Ascending aorta (tissue), 2 donors: ENCODE data around the gene CEP192. TPM values are rescaled to one million over a fixed set of nuclear protein-coding genes. Genes with fewer than 3 reads are reported as not detected.

Experiments used
- DNase-seq, 2 donors: peaks; one replicate each; pipeline ENCODE4 v3.0.0-alpha.2; 2019; ENCODE audit warnings: low spot score in 2 of 2
- H3K27ac ChIP-seq, 2 donors: fragments of 200-600 bp; sonication (generic); one replicate each; pipeline ENCODE4 v1.5.1; 2016 to 2017; ENCODE audit warnings: mild to moderate bottlenecking in 1 of 2
- H3K27me3 ChIP-seq: fragments of 200-600 bp; sonication (generic); one replicate; pipeline ENCODE4 v1.5.1; 2017
- H3K36me3 ChIP-seq, 2 donors: fragments of 200-600 bp; sonication (generic); one replicate each; pipeline ENCODE4 v1.5.1; 2016
- H3K4me1 ChIP-seq, 2 donors: fragments of 200-600 bp; sonication (generic); one replicate each; pipeline ENCODE4 v1.5.1; 2016 to 2017; ENCODE audit warnings: mild to moderate bottlenecking in 1 of 2
- H3K4me3 ChIP-seq, 2 donors: fragments of 200-600 bp; sonication (generic); one replicate each; pipeline ENCODE4 v1.5.1; 2016 to 2017; ENCODE audit warnings: mild to moderate bottlenecking in 1 of 2
- H3K9me3 ChIP-seq, 2 donors: fragments of 200-600 bp; sonication (generic); one replicate each; pipeline ENCODE4 v1.5.1; 2016
- intact Hi-C: fragments of 100-400 bp; cut with DNase I; formaldehyde crosslinking; loops from one replicate; pipeline ENCODE4 v1.15.1; 2023
- total RNA-seq: library from RNA; depleted of rRNA; stranded (reverse); fragments of >200 nt; gene quantifications from one replicate; pipeline ENCODE4 v1.1.0, GENCODE V29; 2016
- TF ChIP-seq, protein P1 (sequence below), 3 experiments: fragments of 200-600 bp in 2 of 3; fragments of 450-650 bp in 1 of 3; sonication (generic) in 2 of 3; IDR thresholded peaks; one replicate each; pipeline ENCODE4 v1.5.1; 2016 to 2019; ENCODE audit warnings: antibody characterized with exemption in 3 of 3, mild to moderate bottlenecking in 1 of 3, moderate library complexity in 1 of 3

CEP192 gene
- total RNA-seq, 1 donor from 2014 or later = 3.1 TPM

DNA sequence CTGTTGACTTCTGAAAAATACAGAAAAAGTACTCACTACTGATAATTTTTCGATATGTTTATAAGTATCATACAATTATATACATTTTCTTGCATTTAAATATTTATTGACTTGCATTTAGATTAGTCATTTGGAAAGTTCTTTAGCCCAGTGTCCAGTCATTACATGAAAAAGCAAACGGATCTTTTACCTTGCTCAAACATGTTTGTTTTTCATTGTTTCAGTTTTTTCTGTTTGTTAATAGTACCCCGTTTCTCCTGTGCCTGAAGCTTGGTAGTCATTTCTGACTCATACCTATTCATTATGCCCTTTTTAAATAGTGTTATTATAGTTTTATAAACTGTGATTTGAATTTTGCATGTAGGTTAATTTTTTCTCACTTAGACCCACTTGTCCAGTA, 28.1 kb downstream of the CEP192 start:
- no peak overlapping the region for H3K27ac ChIP-seq
- DNase-seq = no peak
- H3K36me3 ChIP-seq = peaks cover 18 to 79% of the 10 kb centered on the region in 2 donors
- intact Hi-C loops = no loop called here
- H3K27me3 ChIP-seq = no peaks in the 10 kb centered on the region
- peaks cover 0 to 12% of the 10 kb centered on the region in 2 donors for H3K9me3 ChIP-seq
- TF ChIP-seq, protein P1, sequence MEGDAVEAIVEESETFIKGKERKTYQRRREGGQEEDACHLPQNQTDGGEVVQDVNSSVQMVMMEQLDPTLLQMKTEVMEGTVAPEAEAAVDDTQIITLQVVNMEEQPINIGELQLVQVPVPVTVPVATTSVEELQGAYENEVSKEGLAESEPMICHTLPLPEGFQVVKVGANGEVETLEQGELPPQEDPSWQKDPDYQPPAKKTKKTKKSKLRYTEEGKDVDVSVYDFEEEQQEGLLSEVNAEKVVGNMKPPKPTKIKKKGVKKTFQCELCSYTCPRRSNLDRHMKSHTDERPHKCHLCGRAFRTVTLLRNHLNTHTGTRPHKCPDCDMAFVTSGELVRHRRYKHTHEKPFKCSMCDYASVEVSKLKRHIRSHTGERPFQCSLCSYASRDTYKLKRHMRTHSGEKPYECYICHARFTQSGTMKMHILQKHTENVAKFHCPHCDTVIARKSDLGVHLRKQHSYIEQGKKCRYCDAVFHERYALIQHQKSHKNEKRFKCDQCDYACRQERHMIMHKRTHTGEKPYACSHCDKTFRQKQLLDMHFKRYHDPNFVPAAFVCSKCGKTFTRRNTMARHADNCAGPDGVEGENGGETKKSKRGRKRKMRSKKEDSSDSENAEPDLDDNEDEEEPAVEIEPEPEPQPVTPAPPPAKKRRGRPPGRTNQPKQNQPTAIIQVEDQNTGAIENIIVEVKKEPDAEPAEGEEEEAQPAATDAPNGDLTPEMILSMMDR (IDR thresholded peaks at IDR 0.05) = no peak
- H3K4me1 ChIP-seq = no peaks in the 10 kb centered on the region
- H3K4me3 ChIP-seq = no peak overlapping the region

DNA sequence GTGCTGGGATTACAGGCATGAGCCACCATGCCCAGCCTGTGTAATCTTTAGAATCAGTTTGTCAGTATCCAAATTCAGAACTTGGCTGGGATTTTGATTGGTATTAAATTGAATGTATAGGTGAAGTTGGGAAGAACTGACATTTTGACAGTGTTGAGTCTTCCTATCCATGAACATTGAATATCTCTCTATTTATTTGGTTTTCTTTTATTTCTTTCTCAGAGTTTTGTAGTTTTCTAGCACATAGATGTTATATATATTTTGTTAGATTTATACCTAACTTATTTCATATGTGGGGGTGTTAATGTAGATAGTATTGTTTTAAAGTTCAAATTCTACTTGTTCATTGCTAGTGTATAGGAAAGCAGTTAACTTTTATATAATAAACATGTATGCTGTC, 31.5 kb downstream of the CEP192 start:
- H3K4me1 ChIP-seq = no peaks in the 10 kb centered on the region
- H3K4me3 ChIP-seq = no peak overlapping the region
- TF ChIP-seq, protein P1 (IDR thresholded peaks at IDR 0.05) = no peak
- H3K9me3 ChIP-seq = peaks cover 0 to 12% of the 10 kb centered on the region in 2 donors
- H3K27me3 ChIP-seq = no peaks in the 10 kb centered on the region
- peaks cover 11 to 71% of the 10 kb centered on the region in 2 donors for H3K36me3 ChIP-seq
- intact Hi-C loops = no loop called here
- no peak overlapping the region for H3K27ac ChIP-seq
- DNase-seq = no peak

DNA sequence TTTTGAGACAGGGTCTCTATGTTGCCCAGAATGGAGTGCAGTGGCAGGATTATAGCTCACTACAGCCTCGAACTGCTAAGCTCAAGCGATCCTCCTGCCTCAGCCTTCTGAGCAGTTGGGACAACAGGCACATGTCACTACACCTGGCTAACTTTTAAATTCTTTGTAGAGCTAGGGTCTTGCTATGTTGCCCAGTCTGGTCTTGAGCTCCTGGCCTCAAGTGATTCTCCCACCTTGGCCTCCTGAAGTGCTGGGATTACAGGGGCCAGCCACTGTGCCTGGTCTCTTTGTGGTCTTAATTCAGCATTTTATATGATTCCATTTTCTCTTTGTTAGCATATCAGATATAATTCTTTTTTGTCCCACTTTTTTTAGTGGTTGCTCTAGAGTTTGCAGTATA, 34.1 kb downstream of the CEP192 start:
- Histone ChIP-seq H3K27ac (no peak overlapping the region), H3K4me3 (no peak overlapping the region), H3K36me3 (peaks cover 6 to 65% of the 10 kb centered on the region in 2 donors), H3K9me3 (peaks cover 0 to 12% of the 10 kb centered on the region in 2 donors), H3K27me3 (no peaks in the 10 kb centered on the region), H3K4me1 (no peaks in the 10 kb centered on the region)
- no peak for DNase-seq
- intact Hi-C loops = no loop called here
- TF ChIP-seq, protein P1 (IDR thresholded peaks at IDR 0.05) = no peak

DNA sequence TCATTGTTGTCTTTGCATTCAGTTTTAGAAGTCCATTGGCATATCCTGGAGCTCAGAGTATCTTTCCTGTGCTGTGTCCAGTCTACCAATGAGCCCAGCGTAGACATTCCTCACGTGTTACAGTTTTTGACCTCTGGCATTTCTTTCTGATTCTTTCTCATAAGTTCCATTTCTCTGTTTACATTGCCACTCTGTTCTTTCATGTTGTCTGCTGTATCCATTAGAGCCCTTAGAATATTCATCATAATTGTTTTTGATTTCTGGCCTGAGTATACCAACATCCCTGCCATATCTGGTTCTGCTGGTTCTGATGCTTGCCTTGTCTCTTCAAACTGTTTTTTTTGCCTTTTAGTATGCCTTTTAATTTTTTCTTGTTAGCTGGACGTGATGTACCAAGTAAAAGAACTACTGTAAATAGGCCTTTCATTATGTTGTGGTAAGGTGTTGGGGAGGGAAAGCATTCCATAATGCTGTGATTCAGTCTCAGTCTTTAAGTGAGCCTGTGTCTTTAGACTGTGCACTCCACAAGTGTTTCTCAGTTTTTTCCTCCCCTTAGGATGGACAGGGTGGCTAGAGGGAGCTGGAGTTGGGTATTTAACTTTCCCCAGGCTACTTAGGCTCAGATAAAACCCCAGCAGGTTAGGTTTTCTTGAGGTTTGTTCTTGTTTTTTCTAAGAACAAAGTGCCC, 35.6 kb downstream of the CEP192 start:
- TF ChIP-seq, protein P1 (IDR thresholded peaks at IDR 0.05) = no peak
- Histone ChIP-seq H3K4me3 (no peak overlapping the region), H3K9me3 (peaks cover 0 to 12% of the 10 kb centered on the region in 2 donors), H3K36me3 (peaks cover 7 to 64% of the 10 kb centered on the region in 2 donors), H3K4me1 (no peaks in the 10 kb centered on the region), H3K27ac (no peak overlapping the region), H3K27me3 (no peaks in the 10 kb centered on the region)
- intact Hi-C loops = no loop called here
- DNase-seq = no peak

DNA sequence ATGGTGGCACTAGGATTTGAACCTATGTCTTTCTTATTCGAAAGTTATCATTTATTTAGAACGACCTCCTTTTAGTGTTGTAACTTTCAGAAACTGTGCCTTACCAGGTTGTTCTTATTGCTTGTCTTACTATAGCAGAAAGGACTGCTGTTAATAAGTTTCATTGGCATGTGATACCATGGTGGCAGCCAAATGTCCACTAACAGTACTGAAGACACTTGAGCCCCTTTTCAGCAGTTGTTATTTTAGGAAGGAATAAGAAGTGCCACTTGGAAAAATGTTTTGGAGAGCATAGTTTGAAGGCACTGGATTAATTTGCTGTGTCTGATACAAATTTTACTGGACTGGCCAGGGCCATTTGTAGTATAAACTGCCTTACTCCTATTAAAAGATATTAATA, 37.7 kb downstream of the CEP192 start:
- TF ChIP-seq, protein P1 (IDR thresholded peaks at IDR 0.05) = no peak
- Histone ChIP-seq H3K4me3 (no peak overlapping the region), H3K27ac (no peak overlapping the region), H3K9me3 (no peaks in the 10 kb centered on the region), H3K4me1 (no peaks in the 10 kb centered on the region), H3K36me3 (peaks cover 10 to 55% of the 10 kb centered on the region in 2 donors), H3K27me3 (no peaks in the 10 kb centered on the region)
- intact Hi-C loops = no loop called here
- no peak for DNase-seq
